ENCODE results near the gene LRRC26.
"Not testable (repeated sequence)": the region's sequence is repeated elsewhere in the genome, so short reads cannot be mapped to it uniquely, and the experiment has no call there.

LRRC26 gene

DNA sequence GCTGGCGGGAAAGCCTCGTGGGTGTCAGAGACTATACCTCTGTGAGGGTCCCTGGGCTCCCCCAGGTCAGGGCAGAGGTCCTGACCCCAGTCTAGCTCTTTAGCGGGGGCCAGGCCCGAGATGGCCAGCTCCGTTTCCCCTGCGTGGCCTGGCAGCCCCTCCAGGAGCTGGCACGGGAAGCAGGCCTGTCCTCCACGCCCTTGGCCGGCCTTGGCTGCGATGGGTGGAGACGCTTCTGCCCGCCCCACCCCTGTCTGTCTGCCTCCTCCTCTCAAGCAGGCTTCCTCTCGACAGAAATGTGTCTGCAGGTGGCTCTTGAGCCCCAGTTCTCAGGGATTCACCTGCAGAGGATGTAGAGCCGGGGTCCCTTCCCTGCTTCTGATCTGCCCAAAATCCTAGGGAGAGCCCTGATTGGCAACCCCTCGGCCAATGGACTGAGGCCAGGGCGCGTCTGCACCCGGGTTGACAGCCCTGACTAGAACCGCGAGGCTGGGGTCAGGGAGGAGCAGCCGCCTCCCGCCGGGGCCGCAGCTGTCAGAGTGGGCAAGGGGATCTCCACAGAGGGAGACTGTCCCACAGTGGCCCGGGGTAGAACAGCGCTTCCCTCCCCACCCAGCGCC is 33.5 kb downstream of the LRRC26 start:
- peaks cover 2% of the 10 kb centered on the region for H3K4me1 Mint-ChIP-seq (ENCODE audit: low read depth)
- no peak overlapping the region for H3K4me3 Mint-ChIP-seq
- no peaks in the 10 kb centered on the region for H3K36me3 Mint-ChIP-seq (ENCODE audit: low read depth)
- no peaks in the 10 kb centered on the region for H3K9me3 Mint-ChIP-seq
- H3K27ac Mint-ChIP-seq: no peak overlapping the region
- H3K27me3 Mint-ChIP-seq: peaks cover 53% of the 10 kb centered on the region

DNA sequence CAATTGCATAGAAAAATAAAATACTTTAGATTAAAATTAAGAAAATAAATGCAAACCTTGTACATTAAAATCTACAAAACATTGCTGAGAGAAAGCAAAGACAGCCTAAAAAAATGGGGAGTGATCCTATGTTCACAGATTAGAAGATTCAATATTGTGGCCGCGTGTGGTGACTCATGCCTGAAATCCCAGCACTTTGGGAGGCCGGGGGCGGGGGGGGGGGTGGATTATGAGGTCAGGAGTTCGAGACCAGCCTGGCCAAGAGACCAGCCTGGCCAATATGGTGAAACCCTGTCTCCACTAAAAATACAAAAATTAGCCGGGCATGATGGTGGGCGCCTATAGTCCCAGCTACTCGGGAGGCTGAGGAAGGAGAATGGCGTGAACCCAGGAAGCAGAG is 34.7 kb downstream of the LRRC26 start:
- not testable (repeated sequence) for H3K4me3 Mint-ChIP-seq, H3K9me3 Mint-ChIP-seq

DNA sequence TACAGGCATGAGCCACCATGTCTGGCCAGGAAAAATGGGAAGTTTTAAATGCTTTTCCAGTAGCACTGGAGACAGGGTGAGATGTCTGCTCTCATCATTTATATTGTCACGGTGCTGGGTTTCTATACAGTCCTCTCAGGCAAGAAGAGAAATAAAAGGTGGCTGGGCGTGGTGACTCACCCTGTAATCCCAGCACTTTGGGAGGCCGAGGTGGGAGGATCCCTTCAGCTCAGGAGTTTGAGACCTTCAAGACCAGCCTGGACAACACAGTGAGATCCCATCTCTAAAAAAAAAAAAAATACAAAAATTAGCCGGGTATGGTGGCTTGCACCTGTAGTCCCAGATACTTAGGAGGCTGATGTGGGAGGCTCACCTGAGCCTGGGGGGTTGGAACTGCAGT is 35.7 kb downstream of the LRRC26 start:
- peaks cover 3% of the 10 kb centered on the region for H3K4me1 Mint-ChIP-seq (ENCODE audit: low read depth)
- H3K36me3 Mint-ChIP-seq (ENCODE audit: low read depth): no peaks in the 10 kb centered on the region
- no peaks in the 10 kb centered on the region for H3K9me3 Mint-ChIP-seq
- no peak overlapping the region for H3K4me3 Mint-ChIP-seq
- peaks cover 35% of the 10 kb centered on the region for H3K27me3 Mint-ChIP-seq
- H3K27ac Mint-ChIP-seq: no peak overlapping the region

More for the DNA sequence above, 34.7 kb downstream of the LRRC26 start:
- H3K36me3 Mint-ChIP-seq (ENCODE audit: low read depth); H3K27ac Mint-ChIP-seq; H3K4me1 Mint-ChIP-seq (ENCODE audit: low read depth): not testable (repeated sequence)
- H3K27me3 Mint-ChIP-seq: peaks cover 44% of the 10 kb centered on the region

DNA sequence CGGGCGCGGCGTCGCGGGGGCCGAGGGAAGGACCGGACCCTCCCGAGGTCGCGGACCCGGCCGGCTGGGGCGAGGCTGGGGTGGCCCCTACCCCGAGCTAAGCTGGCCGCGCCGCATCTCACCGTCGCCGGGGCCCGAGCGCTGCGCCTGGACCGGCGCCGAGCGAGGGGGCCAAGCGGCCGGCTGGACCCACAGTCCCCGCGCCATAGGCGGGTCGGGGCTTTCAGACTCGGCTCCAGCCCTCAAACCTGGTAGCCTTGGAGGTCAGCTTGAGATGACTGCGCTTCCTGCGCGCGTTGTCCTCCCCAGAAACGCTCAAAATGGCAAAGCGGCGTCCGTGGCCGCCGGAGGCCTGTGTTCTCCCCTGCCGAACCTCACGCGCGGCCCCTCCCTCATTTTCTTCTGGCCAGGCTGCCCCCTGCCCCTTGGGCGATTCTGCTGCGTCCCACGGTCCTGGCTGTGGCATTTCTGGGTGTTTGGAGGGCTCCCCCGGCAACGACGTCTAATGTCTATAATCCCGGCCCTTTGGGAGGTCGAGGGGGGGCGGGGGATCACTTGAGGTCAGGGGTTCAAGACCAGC is 39.6 kb downstream of the LRRC26 start:
- H3K4me1 Mint-ChIP-seq (ENCODE audit: low read depth): peaks cover 31% of the 10 kb centered on the region
- H3K36me3 Mint-ChIP-seq (ENCODE audit: low read depth): peaks cover 8% of the 10 kb centered on the region
- peak overlapping the region; percentile 83 for H3K4me3 Mint-ChIP-seq
- H3K27me3 Mint-ChIP-seq: peaks cover 13% of the 10 kb centered on the region
- peak overlapping the region; percentile 76 for H3K27ac Mint-ChIP-seq
- no peaks in the 10 kb centered on the region for H3K9me3 Mint-ChIP-seq

DNA sequence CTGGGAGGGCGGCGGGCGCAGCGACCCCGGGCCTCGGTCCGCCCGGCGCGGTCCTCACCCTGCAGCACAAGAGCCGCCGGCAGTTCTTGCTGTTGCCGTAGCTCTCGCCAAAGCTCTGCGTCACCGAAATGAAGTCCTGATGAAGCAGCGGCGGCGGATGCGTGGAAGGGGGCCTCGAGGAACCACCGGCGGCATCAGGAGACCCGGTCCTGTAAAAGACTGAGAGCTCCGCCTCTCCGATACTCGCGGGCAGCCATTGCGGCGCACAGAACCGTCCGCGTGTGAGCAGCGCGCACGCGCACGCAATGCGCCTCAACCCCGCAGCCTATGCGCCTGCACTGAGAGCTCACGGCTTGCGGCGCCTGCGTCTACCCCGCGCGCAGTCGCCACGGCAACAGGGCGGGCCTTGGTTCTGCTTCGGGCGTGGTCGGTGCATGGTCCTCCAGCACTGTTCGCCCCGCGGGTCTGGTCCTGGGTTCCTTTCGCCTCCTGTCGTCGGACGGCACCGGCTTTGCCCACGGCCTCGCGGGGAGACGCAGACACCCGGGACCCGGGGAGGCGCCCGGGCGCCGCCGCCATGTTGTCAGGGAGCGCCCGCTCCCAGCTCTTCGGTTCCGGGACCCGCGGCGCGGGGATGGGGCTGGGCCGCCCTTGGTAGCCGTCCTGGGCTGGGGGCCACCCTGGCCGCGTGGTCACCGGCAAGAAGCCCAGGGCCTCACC is 40.2 kb downstream of the LRRC26 start:
- H3K9me3 Mint-ChIP-seq: no peaks in the 10 kb centered on the region
- H3K27me3 Mint-ChIP-seq: peaks cover 8% of the 10 kb centered on the region
- H3K36me3 Mint-ChIP-seq (ENCODE audit: low read depth): peaks cover 8% of the 10 kb centered on the region
- peak overlapping the region; percentile 90 for H3K4me3 Mint-ChIP-seq
- H3K4me1 Mint-ChIP-seq (ENCODE audit: low read depth): peaks cover 31% of the 10 kb centered on the region
- H3K27ac Mint-ChIP-seq: peak overlapping the region; percentile 72

DNA sequence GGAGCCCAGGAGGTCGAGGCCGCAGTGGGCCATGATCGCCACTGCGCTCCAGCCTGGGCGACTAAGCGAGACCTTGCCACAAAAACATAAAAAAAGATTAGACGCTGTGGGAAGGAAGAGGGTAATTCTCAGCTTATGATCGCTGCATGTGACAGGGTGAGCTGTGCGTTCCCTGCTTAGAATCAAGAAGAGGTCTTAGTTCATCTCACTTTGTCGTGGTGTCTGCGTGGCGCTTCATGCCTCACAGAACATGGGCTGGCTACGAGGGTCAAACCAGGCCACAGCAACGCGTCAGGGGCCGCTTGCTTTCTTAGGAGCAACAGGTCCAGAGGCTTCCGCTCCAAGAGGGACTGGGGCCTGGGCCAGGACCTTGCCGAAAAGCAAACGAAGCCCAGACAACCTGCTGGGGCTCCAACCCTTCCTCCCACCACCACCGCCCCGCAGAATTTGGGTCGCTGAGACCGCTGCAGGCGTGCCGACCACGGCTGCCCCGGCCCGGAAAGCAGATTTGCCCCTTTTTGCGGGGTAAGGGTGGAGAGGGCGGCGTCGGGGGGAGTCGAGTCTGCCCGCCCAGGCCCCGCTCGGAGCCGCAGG is 40.9 kb downstream of the LRRC26 start:
- Mint-ChIP-seq H3K27me3 (peaks cover 7% of the 10 kb centered on the region), H3K27ac (peak overlapping the region; percentile 90), H3K4me3 (peak overlapping the region; percentile 90), H3K9me3 (no peaks in the 10 kb centered on the region), H3K36me3 (ENCODE audit: low read depth) (peaks cover 8% of the 10 kb centered on the region), H3K4me1 (ENCODE audit: low read depth) (peaks cover 31% of the 10 kb centered on the region)

DNA sequence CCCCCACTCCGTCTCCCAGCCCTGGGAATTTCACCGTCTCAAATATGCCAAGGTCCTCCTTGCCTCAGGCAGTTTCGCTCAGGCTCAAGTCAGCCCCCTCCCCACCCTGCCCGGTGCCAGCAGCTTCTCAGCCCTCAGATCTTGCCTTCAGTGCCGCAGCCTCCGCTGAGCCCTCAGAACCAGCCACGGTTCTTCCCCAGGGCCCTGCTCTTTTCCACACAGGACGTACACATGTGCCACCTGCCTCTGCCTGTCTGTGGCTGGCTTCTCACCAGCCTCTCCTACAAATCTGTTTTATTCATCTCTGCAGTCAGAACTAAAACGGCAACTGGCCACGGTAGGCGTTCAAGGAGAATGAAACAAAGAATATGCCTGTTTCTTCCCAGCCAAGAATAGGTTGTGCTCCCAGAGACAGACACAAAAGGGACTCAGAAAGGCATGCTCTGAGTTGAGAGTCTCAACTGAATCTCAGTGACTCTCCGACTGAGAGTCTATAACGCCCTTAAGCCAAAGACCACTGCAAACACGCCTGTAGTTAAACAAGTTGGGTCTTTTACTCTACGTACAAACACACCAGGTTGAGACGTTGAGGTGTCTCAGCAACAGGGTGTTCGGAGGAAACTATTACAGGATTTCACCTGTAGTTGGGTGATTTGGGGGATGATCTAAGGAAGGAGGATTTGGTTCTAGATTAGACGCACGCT is 41.5 kb downstream of the LRRC26 start:
- Mint-ChIP-seq H3K4me1 (ENCODE audit: low read depth) (peaks cover 36% of the 10 kb centered on the region), H3K27me3 (peaks cover 7% of the 10 kb centered on the region), H3K36me3 (ENCODE audit: low read depth) (peaks cover 8% of the 10 kb centered on the region), H3K9me3 (no peaks in the 10 kb centered on the region), H3K27ac (peak overlapping the region; percentile 90), H3K4me3 (peak overlapping the region; percentile 90)

DNA sequence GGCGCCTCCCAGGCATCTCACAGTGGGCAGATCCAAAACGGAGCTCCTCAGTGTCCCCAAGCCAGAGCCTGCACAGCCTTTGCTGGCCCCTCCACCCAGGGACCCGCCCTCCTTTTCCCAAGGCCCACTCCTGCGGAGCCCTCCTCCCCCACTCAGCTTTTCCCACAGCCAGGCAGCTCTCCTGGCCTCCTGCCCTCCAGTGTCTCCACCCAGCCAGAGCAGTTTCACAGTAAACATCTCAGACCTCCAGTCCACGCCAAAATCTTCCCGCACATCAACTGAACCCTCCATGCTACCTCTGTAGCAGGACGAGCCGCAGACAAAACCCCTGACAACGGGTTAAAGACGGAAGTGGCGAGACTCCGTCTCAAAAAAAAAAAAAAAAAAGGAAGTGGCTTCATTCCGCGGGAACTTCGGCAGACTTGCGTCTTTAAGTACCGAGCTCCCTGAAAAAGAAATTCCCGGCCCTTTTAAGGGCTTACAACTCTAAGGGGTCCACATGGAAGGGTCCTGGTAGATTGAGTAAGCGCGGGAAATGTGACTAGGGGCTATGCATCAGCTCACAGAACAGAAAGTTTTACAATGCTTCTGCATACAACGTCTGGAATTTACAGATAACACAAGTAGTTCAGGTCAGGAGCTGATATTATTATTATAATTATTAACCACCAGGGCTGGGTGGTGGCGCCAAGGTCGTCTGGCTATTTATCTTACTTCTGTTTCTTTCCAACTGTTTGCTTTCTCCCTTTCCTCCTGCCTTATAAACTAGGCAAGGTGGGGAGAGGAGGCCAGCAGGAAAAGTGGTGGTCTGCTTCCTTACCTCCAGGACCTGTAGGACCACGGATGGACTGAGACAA is 42.3 kb downstream of the LRRC26 start:
- H3K36me3 Mint-ChIP-seq (ENCODE audit: low read depth): peaks cover 8% of the 10 kb centered on the region
- peaks cover 40% of the 10 kb centered on the region for H3K4me1 Mint-ChIP-seq (ENCODE audit: low read depth)
- peak overlapping the region; percentile 90 for H3K4me3 Mint-ChIP-seq
- peaks cover 3% of the 10 kb centered on the region for H3K27me3 Mint-ChIP-seq
- peak overlapping the region; percentile 90 for H3K27ac Mint-ChIP-seq
- no peaks in the 10 kb centered on the region for H3K9me3 Mint-ChIP-seq

DNA sequence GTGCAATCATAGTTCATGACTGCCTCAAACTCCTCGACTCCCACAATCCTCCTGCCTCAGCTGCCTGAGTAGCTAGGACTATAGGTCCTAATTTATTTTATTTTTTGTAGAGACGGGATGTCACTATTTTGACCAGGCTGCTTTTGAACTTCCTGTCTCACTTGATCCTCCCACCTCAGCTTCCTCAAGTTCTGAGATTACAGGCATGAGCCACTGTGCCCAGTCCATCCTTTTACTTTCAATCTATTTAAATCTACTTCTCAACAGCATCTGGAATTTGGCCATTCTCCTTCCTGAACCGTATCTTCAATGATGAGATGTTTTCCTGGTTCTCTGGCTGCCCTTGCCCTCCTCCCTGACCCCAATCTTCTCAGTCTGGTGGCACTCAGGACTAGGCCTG is 43.1 kb downstream of the LRRC26 start:
- Mint-ChIP-seq H3K27me3 (peaks cover 3% of the 10 kb centered on the region), H3K9me3 (no peaks in the 10 kb centered on the region), H3K27ac (peak overlapping the region; percentile 88), H3K4me3 (peak overlapping the region; percentile 90), H3K36me3 (ENCODE audit: low read depth) (peaks cover 8% of the 10 kb centered on the region), H3K4me1 (ENCODE audit: low read depth) (peaks cover 45% of the 10 kb centered on the region)

DNA sequence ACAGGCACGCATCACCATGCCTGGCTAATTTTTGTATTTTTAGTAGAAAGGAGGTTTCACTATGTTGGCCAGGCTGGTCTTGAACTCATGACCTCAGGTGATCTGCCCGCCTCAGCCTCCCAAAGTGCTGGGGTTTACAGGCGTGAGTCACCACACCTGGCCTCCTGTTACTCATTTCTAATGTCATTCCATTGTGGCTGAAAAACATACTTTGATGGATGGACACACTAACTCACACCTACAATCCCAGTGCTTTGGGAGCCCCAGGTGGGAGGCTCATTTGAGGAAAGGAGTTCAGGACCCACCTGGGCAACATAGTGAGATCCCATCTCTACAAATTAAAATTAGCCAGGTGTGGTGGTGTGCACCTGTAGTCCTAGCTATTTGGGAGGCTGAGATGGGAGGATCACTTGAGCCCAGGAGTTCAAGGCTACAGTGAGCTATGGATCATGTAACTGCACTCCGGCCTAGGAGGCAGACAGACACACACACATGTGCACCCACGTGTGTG is 45.8 kb downstream of the LRRC26 start:
- H3K4me3 Mint-ChIP-seq; H3K36me3 Mint-ChIP-seq (ENCODE audit: low read depth); H3K9me3 Mint-ChIP-seq; H3K27ac Mint-ChIP-seq; H3K27me3 Mint-ChIP-seq: not testable (repeated sequence)
- H3K4me1 Mint-ChIP-seq (ENCODE audit: low read depth): peaks cover 50% of the 10 kb centered on the region

DNA sequence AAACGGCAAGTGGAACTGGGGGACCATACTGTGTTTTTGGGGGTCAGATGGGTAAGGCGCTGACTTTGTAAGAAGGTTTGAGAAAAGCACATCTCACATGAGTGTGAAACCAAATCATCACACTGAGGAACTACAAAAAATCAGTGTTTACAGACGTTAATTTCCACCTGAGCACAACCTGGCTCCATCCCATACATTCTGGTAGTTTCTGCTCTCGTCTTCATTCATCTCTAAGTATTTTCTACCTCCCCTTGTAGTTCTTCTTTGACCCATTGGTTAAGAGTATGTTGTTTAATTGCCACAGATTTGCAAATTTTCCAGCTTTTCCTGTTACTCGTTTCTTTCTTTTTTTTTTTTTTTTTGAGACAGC is 46.4 kb downstream of the LRRC26 start:
- peak overlapping the region; percentile 24 for H3K4me3 Mint-ChIP-seq
- peaks cover 4% of the 10 kb centered on the region for H3K36me3 Mint-ChIP-seq (ENCODE audit: low read depth)
- no peaks in the 10 kb centered on the region for H3K27me3 Mint-ChIP-seq
- peaks cover 49% of the 10 kb centered on the region for H3K4me1 Mint-ChIP-seq (ENCODE audit: low read depth)
- no peak overlapping the region for H3K27ac Mint-ChIP-seq
- no peaks in the 10 kb centered on the region for H3K9me3 Mint-ChIP-seq

DNA sequence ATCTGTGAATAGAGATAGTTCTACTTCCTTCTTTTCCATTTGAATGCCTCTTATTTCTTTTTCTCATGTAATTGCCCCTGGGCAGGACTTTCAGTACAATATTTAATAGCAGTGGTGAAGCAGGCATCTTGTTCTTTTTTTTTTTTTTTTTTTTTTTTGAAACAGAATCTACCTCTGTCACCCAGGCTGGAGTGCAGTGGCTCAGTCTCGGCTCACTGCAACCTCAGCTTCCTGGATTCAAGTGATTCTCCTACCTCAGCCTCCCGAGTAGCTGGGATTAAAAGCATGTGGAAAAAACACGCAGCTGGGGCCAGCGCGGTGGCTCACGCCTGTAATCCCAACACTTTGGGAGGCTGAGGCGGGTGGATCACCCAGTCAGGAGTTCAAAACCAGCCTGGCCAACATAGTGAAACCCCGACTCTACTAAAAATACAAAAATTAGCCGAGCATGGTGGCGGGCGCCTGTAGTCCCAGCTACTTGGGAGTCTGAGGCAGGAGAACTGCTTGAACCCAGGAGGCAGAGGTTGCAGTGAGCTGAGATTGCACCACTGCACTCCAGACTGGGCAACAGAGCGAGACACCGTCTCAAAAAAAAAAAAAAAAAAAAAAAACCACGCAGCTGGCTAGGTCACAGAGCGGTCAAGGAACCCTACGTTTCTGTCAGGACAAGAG is 46.9 kb downstream of the LRRC26 start:
- H3K27me3 Mint-ChIP-seq; H3K27ac Mint-ChIP-seq; H3K36me3 Mint-ChIP-seq (ENCODE audit: low read depth); H3K9me3 Mint-ChIP-seq: not testable (repeated sequence)
- Mint-ChIP-seq H3K4me3 (peak overlapping the region; percentile 7), H3K4me1 (ENCODE audit: low read depth) (peaks cover 44% of the 10 kb centered on the region)

DNA sequence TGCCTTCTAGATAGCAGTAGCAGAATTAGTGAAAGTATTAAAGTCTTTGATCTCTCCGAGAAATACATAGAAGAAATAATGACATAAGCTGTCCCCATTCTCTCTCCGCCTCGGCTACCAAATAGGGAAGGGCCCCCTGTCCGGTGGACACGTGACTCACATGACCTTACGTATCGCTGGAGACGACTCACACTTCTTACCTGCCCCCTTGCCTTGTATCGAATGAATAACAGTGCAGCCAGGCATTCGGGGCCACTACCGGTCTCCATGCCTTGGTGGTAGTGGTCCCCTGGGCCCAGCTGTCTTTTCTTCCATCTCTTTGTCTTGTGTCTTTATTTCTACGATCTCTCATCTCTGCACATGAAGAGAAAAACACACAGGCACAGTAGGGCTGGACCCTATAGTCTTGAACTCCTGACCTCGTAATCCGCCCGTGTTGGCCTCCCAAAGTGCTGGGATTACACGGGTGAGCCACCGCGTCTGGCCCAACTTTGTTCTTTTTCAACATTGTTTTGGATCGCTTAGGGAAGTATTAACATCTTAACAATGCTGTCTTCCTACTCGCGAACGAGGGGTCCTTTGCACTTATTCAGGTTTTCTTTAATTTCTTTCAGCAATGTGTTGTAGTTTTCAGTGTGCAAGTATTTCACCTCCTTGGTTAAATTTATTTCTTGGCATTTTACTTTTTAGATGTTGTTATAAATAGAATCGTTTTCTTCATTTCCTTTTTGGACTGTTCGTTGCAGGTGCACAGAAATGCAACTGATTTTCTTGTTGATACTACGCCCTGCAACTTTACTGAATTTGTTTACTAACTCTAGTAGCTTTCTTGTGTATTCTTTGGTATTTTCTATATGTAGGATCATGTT is 47.7 kb downstream of the LRRC26 start:
- not testable (repeated sequence) for H3K27ac Mint-ChIP-seq; H3K9me3 Mint-ChIP-seq; H3K27me3 Mint-ChIP-seq; H3K36me3 Mint-ChIP-seq (ENCODE audit: low read depth)
- peak overlapping the region; percentile 7 for H3K4me3 Mint-ChIP-seq
- peaks cover 36% of the 10 kb centered on the region for H3K4me1 Mint-ChIP-seq (ENCODE audit: low read depth)
